ENCODE results near the gene PER2.

DNA sequence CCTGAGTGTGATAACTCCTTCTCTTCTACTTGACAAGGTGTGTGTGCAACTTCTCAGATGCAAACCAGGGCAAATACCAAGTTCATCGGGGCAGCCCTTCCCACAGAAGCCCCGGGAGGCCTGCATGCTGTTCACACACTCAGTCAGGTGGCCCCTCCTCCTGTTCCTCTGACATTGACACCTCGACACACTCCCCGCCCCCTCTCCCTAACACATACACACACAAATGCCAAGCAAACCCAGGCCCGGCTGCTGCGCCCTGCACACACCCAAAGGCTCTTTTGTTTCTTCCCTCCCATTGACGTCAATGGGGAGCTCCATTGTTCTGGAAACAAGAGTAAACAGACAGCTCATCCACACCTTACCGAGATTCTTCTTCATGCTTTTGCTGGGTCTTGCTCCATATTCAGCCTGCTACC is 1.7 kb upstream of the PER2 start:
- TF ChIP-seq, protein P1, sequence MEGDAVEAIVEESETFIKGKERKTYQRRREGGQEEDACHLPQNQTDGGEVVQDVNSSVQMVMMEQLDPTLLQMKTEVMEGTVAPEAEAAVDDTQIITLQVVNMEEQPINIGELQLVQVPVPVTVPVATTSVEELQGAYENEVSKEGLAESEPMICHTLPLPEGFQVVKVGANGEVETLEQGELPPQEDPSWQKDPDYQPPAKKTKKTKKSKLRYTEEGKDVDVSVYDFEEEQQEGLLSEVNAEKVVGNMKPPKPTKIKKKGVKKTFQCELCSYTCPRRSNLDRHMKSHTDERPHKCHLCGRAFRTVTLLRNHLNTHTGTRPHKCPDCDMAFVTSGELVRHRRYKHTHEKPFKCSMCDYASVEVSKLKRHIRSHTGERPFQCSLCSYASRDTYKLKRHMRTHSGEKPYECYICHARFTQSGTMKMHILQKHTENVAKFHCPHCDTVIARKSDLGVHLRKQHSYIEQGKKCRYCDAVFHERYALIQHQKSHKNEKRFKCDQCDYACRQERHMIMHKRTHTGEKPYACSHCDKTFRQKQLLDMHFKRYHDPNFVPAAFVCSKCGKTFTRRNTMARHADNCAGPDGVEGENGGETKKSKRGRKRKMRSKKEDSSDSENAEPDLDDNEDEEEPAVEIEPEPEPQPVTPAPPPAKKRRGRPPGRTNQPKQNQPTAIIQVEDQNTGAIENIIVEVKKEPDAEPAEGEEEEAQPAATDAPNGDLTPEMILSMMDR (conservative IDR thresholded peaks at IDR 0.05; ENCODE audit: low read length) = no peak
- no peak for TF ChIP-seq EZH2phosphoT487 (IDR thresholded peaks at IDR 0.05; ENCODE audit: borderline replicate concordance, low read depth, low read length)
